GM21381 (cell line): ENCODE results near the gene SCYGR7.
"Not testable (repeated sequence)": the region's sequence is repeated elsewhere in the genome, so short reads cannot be mapped to it uniquely, and the experiment has no call there.

Experiments
- ATAC-seq: cut with Tn5 transposase; IDR thresholded peaks from one replicate; pipeline ENCODE4 v1.9.1; 2021; ENCODE audit warnings: mild to moderate bottlenecking, moderate library complexity; ENCODE audit not compliant: unreplicated experiment

SCYGR7 gene

GRCh38 chr2:227756261-227756660, 28.1 kb downstream of the SCYGR7 start:
- ATAC-seq: not testable (repeated sequence)

GRCh38 chr2:227759411-227760118, 31.4 kb downstream of the SCYGR7 start:
- no peak for ATAC-seq

- ATAC-seq: no peak
These were observed 33.8 kb downstream of the SCYGR7 start for GRCh38 chr2:227761740-227762476.

- no peak for ATAC-seq
These were observed 37.7 kb downstream of the SCYGR7 start for GRCh38 chr2:227765788-227766372.

GRCh38 chr2:227766373-227766883, 38.3 kb downstream of the SCYGR7 start:
- peak; percentile 100 for ATAC-seq

GRCh38 chr2:227767830-227768229, 39.7 kb downstream of the SCYGR7 start:
- no peak for ATAC-seq

- ATAC-seq: no peak
These were observed 44.1 kb downstream of the SCYGR7 start for GRCh38 chr2:227772197-227772661.

GRCh38 chr2:227772932-227773331, 44.8 kb downstream of the SCYGR7 start:
- ATAC-seq: no peak

GRCh38 chr2:227774011-227774624, 46.0 kb downstream of the SCYGR7 start:
- ATAC-seq: no peak

GRCh38 chr2:227774895-227775842, 47.0 kb downstream of the SCYGR7 start:
- ATAC-seq: no peak
